Measurements from ENCODE around the gene MCM3.

GRCh38 chr6:52300489-52300931 is 16.0 kb upstream of the MCM3 start:
- TF ChIP-seq POLR2A (IDR thresholded peaks at IDR 0.05) (no peak), CTCF (IDR thresholded peaks at IDR 0.05) (no peak)
